ENCODE results near the gene RXRG.

- TF ChIP-seq POLR2AphosphoS5 (IDR thresholded peaks at IDR 0.05; ENCODE audit: low read depth, low read length) = no peak
- TF ChIP-seq SIN3A (IDR thresholded peaks at IDR 0.05; ENCODE audit: borderline replicate concordance, insufficient read depth, low read length) = no peak
These were observed 57.0 kb downstream of the RXRG start for GRCh38 chr1:165387961-165388360.

Data from PFSK-1 (cell line).